ENCODE results near the gene GART. TPM values are rescaled to one million over a fixed set of nuclear protein-coding genes. Genes with fewer than 3 reads are reported as not detected.

GART gene
- total and polyA plus RNA-seq, 2 of the 8 experiments (the other 6 are each of a cell fraction or from before 2014, with no cell fraction given), result 23.1 to 231 TPM

- TF ChIP-seq CTCF (IDR thresholded peaks at IDR 0.05; ENCODE audit: control extremely low read depth in 1 of 3, insufficient read depth in 1 of 3, low read depth in 1 of 3, low read length in 3 of 3), result no peak
- peak; percentile 34 for TF ChIP-seq ASH2L (IDR thresholded peaks at IDR 0.05; ENCODE audit: low read length)
- TF ChIP-seq E2F6 (IDR thresholded peaks at IDR 0.05), result no peak; the same call in 1 of the 2 replicates
- TF ChIP-seq HDAC2 (IDR thresholded peaks at IDR 0.05; ENCODE audit: borderline replicate concordance in 1 of 2, low read depth in 2 of 2, low read length in 2 of 2), result 0 out of 4 replicates have a peak, but pooled peaks of 1 of the 2 experiments have one; percentile 58
- TF ChIP-seq EZH2 (IDR thresholded peaks at IDR 0.05; ENCODE audit: low read depth, low read length, severe bottlenecking), result peak; percentile 37
- no peak for TF ChIP-seq RFX5 (IDR thresholded peaks at IDR 0.05; ENCODE audit: borderline replicate concordance, low read depth, low read length)
Measured at GRCh38 chr21:33587792-33588484, 46.0 kb upstream of the GART start (continued).
